ENCODE results near the gene RGS3.

The RGS3 gene

DNA sequence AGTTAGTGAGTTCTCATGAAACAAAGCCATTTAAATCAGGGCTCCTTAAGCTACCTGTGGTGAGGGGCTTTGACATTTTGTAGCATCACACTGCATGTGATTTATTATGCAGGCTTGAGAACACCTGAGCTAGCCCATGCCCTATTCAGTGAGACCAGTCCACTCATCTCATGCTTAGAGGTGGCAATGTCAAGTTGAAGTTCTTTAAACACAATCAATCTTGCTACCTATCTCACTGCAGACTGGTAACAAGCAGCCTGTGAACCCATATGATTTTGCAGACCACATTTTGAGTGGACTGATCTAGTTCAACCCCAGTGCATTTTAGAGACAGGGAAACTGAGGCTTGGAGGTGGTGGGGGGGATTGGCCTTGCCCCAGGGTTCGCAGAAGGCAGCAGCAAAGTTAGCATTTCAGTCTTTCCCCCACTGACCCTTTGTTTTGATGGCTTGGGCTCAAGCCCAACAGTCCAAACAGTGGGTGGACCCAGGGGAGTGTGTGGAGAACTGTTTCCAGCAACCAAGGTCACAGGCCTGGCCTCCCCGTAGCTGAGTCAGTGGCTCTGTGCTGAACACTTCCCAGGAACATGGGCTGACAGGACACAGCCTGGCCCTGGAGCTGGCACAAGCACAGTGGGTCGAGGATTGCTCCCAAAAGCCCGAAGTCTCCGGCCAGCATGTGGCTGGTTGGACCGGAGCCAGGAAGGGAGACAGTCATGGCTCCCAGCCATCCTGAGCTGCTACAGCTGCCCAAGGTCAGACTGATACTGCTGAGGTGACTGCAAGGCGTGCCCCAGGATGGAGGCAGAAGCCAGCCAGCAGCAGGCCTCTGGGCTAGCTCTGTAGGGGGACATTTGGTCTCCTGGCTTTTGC lies 95.3 kb downstream of the RGS3 start:
- DNase-seq: no peak

DNA sequence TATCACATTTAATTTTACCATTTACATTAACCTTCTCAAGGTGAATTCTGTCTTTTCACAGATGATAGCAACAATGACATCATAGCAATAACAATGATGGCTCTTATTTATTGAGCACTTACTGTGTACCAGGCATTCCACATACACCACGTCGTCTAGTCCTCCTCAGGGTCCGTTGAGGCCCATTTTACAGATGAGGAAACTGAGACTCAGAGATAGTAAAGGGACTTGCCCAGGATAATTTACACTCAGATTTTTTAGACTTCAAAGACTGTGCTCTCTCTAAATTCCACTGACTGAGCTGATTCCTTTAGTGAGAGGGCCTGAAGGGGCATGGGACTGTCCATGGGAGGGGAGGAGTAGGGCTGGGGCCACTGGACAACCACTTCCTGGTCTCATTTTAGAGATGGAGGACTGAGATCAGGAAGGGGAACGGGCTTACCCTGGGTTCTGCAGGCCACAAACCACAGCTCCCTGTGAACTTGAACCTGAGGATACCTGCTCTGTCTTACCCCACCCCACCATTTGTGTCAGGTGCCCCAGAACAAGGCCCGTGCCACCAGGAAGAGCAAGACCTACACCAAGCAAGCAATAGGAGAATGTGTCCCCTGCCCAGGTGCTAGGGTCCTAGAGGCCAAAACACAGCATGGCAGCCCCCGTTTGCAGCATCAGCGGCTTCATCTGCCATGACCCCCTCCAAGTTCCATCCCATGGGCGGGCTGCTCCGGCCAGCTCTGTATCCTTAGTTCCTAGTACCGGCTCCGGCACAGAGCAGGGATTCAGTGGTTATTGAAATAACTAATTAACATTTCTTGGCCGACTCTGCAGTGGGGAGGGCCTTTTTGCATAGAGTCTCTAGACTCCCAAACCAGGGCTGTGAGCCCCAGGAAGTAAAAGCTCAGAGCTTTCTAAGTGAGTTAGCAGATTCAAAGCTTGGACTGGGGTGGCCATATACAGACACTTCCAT lies 96.6 kb downstream of the RGS3 start:
- DNase-seq: no peak

DNA sequence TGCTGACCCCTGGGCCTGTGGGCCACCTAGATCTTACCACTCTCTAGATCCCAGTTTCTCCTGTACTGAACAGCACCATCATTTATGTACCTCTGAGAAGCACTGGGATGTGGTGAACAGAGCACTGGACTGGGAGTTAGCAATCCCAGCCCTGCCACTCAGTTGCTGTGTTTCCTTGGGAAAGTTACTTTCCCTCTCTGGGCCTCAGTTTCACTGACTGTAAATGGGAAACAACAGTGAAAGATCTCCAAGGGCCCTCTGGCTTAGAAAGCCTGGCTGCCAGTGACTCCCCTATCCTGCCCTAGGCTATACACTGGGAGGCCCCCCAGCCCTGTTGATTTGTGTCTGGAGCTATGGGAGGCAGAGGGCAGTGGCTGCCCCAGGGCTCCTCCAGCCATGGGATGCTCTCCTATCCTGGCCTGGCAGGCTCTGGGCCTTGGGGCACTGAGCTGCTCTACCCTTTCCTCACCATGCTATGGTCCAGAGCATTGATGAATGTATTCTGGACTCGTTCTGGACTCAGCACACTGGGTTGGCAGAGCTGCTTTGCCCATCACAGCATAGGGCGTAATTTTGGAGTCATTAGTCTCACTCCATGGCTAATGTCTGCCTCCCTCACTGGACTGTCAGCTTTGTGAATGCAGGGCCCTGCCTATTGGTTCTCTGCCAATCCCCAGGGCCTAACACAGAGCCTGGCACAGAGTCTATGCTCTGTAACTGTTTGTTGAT lies 99.3 kb downstream of the RGS3 start:
- no peak for DNase-seq

DNA sequence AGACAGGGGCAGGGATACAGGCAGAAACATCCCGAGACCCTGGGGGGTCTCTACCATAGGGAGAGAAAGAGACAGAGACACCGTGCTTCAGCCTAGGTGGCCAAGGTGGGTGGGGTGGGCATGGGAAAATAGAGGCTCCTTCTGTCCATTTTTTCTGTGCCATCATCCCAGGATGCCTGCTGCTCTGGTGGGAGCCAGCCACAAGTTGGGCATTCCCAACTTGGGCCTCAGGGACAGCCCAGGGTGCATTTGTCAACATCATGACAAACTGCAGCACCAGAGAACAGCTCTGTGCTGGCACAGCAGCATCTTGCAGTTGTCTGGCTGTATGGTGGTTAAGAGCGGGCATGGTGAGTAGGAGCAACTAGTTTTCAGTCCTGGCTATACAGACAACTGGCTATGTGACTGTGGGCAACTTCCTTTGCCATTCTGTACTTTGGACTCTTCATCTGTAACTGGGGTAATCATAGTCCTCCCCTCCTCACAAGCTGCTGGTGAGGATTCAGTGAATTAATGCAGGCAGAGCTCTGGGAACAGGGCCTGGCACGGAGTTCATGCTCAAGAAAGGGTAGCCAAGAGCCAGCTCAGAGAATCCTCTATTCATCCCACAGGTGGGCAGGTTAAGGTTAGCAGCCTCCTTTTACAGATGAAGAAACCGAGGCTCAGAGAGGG lies 100.4 kb downstream of the RGS3 start:
- DNase-seq: no peak

DNA sequence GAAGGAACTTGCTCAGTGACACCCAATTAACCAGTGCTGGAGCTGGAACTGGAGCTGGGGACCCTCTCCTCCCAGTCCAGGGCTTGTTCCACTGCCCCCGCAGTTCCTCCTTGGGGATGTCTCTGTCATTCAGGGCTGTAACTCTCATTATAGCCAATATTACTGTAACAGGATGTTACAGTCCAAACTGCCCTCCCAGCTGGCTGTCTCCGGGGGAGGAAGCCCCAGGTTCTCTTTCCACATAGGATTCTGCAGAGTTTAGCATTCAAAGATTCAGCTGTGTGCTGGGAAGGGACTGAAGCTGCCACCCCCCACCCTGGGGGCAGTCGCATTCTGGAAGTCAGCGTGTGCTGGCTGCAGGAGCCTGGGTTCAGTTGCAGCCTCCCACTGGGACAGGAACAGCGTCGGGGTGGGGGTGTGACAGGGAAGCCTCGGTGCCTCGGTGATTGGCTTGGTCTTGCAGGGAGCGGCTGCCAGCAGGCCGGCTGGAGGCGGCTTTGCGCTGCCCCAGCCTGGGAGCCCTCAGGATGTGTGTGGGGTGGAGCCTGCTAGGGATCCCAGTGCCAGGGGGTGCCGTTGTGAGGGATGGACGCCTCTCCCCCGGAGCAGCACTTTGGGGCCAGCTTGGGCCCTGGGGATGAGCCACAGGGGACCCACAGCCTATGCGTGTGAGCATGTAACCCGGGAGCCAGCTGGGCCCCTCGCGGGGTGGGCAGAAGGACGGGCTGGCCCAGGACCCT lies 101.1 kb downstream of the RGS3 start:
- no peak for DNase-seq

DNA sequence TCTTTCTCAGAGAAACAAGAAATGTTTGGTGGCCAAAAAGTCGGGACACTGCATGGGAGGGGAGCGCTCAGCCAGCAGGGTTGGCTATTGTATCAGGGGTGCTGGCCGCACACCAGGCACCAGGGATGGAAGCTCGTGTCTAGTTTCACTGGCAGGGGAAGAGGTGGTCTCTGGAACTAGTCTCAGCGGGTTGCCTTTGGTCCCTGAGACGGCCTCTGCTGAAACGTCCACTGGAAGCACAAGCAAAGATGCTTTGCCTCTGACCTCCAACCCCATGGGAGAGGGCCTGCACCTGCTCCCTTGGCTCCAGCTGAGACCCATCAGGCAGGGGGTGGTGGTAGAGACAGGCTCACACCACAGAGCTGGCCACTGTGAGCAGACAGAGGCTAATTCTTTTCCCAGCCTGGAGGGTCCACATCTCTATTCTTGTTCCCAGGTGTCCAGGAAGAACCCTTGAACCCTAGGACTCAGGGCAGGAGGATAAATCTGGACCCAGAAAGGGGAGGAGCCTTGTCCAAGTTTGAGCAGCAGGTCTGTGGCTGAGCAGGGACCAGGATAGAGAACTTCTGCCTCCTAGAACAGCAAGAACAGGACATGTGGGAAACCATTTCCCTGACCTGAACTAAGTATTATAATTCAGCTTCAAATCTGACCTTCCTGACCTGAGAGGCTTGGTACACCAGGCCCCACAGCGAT lies 102.6 kb downstream of the RGS3 start:
- DNase-seq: no peak

DNA sequence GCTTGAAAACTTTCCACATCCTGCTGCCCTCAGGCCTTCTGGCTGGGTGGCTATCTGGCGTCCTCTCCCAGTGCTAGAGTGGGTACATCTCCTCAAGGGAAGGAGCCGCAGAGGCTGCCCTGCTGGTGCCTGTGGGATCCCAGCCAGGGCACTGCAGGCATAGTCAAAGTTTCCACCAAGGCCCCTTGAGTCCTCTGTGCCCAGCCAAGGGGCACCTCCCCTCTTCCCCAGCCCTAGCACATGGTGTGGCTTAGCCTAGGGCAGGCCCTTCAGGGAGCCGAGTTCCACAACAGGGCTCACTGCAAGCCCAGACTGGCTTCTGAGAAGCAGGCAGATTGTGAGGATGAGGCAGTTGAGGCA lies 103.2 kb downstream of the RGS3 start:
- DNase-seq: no peak

DNA sequence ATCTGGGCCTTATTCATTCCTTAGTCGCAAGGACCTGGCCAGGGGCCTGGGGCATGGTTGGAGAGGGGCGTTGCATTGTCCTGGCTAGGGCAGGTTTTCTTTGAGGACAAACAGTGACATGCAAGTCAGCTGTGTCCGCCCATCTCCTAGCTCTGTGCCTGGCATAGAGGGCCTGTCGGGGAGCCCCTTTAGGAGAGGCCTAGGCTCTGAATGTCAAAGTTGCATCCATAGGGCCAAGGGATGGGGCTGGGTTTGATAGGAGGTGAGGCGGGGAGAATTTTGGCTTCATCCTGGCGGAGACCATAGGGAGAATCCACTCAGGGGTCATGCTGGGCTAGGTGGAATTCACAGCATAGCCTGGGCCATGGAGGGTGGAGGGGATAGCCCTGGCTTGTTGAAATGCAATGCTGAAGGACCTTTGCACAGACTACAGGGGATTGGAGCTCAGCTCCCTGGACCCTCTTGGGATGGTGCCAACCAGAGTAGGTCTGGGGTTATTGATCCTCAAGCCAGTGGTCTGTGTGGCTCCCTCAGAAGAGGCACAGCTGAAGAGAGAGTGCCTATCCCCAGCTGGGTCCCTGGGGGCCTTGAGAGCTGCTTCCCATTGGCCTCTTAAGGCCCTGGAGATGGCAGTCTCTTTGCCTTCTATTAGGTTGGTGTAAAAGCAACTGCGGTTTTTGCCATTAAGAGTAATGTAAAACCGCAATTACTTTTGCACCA lies 104.0 kb downstream of the RGS3 start:
- DNase-seq: no peak

DNA sequence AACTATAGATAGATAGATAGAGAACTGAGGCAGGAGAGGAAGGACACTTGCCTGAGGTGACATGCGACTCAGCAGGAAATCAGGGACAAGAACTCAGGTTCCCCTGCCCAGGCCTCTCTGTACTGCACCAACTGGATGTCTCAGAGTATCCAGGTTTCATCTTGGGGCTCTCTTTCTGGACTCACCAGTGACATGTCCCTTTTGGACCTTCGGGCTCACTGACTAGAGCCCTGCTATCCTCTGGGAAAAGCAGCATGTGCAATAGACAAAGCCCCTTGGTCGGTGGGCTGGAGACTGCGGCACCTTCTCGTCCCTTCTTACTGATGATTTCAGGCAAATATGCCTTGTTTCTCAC lies 104.5 kb downstream of the RGS3 start:
- DNase-seq: no peak

DNA sequence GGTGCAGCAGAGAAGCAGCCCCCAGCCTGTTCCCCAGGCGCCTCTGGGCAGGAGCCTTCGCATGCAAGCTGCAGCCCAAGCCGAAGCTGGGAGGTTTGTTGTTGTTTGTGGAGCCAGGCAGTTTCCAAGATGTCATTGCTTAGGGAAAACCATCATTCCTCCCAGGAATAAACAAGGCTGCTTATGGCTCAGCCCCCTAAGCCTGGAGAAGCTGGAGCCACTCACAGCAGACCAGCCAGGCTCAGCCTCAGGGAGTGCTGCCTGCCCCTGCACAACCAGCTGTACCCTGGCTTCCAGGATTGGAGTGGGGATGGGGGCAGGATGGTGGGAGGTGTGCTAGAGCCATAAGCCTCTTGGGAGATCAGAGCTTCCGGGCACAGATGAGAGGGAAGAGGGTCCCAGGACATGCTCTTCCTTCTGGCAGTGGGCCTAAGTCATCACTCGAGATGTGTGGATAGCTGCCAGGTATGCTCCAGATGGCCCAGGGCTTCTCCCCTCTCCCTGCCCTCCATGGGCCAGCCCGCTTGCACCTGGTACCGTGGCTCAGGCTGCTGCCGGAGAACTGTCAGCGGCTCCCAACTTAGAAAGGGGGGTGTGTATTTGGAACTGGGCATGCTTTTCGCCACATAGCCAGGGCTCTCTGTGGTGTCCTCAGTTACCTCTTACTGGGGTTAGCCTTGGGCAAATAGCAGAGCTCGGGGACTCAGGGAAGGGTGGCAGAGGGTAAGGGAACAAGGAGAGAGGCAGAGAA lies 105.2 kb downstream of the RGS3 start:
- no peak for DNase-seq

DNA sequence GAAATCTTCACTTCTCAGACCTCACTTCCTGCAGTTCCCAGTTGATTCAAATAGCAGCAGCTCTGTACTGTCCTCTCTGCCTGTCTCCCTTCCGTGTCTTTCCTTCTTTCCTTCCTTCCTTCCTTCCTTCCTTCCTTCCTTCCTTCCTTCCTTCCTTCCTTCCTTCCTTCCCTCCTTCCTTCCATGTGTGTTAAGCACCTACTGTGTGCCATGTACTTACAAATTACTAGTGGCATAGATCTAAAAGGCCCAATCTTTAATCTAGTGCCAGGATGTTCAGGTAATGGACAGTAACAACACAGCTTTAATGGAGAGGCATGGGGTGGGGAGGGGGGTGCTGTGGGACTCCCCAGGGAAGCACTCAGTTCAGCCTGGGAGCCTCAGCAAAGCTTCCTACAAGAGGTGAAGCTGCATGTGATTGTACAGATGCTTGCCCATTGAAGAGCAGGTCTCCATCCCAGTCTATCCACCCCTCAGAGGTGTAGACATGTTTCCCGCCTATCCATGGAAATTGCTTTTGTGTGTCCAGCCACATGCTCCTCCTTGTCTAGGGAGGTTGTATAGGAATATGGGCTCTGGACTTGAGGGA lies 106.0 kb downstream of the RGS3 start:
- DNase-seq: no peak

- DNase-seq: no peak
Measured at GRCh38 chr9:113570106-113570505, 106.6 kb downstream of the RGS3 start.

- DNase-seq: no peak
Measured at GRCh38 chr9:113570749-113571711, 107.5 kb downstream of the RGS3 start.

DNA sequence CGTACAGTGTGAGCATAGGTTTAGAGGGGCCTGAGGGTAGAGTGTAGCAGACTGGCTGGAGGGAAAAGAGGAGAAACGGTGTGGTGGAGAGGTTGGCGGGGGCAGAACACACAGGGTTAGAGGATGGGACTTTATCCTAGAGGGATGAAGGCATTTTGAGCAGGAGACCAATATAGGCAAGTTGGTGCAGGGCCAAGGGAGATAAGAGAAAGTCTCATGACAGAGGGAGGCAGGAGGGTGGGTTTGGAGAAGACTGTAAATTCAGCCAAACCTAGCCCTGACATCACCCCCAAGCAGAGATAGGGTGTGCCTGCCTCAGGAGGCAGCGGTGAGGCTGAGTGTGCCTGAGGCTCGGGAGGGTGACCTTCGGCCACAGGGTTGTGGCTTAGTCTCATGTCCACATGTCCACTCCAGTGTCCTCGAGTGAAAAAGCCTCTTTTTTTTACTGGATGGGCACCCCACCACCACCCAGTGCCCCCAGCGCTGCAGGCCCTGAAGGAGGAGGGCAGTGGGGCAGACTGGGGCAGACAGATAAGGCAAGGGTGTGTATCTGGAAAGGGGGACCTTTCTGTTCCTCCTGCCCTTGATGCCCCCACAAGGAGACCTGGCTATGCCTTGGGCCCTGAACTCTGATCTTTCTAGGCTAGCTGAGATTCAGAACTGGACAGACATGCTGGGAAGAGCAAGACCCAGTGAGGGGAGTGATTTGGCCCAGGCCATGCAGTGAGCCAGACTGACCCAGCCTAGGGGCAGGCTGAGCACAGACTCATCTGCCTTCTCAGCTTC lies 108.7 kb downstream of the RGS3 start:
- DNase-seq: no peak

- no peak for DNase-seq
Measured at GRCh38 chr9:113573046-113573958, 109.8 kb downstream of the RGS3 start.

GRCh38 chr9:113573959-113574352 lies 110.4 kb downstream of the RGS3 start:
- no peak for DNase-seq

All from CD4-positive, alpha-beta T cell treated with Interleukin-10 for 1 hour (primary cell).